ENCODE data around the gene ZDBF2. TPM values are rescaled to one million over a fixed set of nuclear protein-coding genes. Genes with fewer than 3 reads are reported as not detected.
"Not testable (repeated sequence)": the region's sequence is repeated elsewhere in the genome, so short reads cannot be mapped to it uniquely, and the experiment has no call there.

The ZDBF2 gene
- total RNA-seq, 2 experiments from 2014 or later, result 7.4 to 7.8 TPM

DNA sequence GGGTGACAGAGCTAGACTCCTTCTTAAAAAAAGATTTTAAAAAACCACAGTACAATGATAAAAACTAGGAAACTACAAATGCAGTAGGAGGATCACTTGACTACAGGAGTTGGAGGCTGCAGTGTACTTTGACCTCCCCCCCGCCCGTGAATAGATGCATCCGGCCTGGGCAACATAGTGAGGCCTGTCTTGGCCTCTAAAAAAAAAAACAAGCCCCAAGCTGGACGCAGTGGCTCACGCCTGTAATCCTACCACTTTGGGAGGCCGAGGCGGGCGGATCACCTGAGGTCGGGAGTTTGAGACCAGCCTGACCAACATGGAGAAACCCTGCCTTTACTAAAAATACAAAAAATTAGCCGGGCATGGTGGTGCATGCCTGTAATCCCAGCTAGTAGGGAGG is 25.1 kb downstream of the ZDBF2 start:
- DNase-seq; POLR2A ChIA-PET; H3K4me3 Mint-ChIP-seq; H3K27ac Mint-ChIP-seq; CTCF ChIA-PET; H3K9me3 Mint-ChIP-seq; H3K27me3 Mint-ChIP-seq; intact Hi-C loops (cut with micrococcal nuclease); H3K4me1 Mint-ChIP-seq (ENCODE audit: low read depth): not testable (repeated sequence)
- H3K36me3 Mint-ChIP-seq, result peaks cover 16% of the 10 kb centered on the region

DNA sequence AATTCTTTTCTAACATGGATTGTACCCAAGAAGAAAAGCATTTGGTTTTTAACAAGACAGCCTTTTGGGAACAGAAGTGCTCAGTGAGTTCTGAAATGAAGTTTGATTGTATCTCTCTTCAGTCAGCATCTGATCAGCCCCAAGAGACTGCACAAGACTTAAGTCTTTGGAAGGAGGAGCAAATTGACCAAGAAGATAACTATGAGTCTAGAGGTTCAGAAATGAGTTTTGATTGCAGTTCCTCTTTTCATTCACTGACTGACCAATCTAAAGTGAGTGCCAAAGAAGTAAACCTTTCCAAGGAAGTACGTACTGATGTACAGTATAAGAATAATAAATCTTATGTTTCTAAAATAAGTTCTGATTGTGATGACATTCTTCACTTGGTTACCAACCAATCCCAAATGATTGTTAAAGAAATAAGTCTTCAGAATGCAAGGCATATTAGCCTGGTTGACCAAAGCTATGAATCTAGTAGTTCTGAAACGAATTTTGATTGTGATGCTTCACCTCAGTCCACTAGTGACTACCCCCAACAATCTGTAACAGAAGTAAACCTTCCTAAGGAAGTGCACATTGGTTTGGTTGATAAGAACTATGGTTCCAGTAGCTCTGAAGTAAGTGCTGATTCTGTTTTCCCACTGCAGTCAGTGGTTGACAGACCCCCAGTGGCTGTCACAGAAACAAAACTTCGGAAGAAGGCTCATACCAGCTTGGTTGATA is 31.2 kb downstream of the ZDBF2 start:
- peaks cover 20% of the 10 kb centered on the region for H3K36me3 Mint-ChIP-seq
- ChIA-PET POLR2A (no interaction called here), CTCF (no interaction called here)
- no peak for DNase-seq
- H3K9me3 Mint-ChIP-seq, result peaks cover 5% of the 10 kb centered on the region
- intact Hi-C loops (cut with micrococcal nuclease), result no loop called here
- H3K4me3 Mint-ChIP-seq, result no peak overlapping the region
- no peaks in the 10 kb centered on the region for H3K4me1 Mint-ChIP-seq (ENCODE audit: low read depth)
- H3K27me3 Mint-ChIP-seq, result peaks cover 3% of the 10 kb centered on the region
- no peak overlapping the region for H3K27ac Mint-ChIP-seq

DNA sequence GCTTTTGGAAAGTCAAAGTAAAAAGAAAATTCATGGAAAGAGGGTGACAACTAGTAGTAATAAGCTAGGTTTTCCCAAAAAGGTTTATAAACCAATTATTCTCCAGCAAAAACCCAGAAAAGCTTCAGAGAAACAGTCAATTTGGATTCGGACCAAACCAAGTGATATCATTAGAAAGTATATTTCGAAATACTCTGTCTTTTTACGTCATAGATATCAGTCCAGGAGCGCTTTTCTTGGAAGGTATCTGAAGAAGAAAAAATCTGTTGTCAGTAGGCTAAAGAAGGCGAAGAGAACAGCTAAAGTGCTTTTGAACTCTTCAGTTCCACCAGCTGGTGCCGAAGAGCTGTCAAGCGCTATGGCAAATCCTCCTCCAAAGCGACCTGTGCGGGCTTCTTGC is 36.6 kb downstream of the ZDBF2 start:
- Mint-ChIP-seq H3K4me3 (no peak overlapping the region), H3K36me3 (peaks cover 7% of the 10 kb centered on the region)

DNA sequence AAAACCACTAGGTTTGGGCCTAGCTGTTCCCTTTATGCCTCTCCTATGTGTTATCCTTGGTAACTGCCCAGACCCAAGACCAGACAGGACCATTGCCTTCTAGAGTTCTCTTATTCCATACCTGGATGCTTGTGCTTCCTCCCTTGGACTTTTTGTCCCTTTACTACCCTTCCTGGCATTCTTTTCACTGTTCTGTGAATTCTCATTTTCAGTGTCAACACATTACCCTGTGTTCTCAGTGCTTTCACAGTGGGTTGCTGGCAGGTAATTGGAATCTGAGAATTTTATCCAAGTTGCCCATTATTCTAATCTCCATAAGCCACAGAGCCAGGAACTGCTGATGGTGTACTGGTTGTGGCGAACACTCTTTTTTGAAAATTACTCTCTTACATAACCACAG is 41.7 kb downstream of the ZDBF2 start:
- POLR2A ChIA-PET, result no interaction called here
- Mint-ChIP-seq H3K27me3 (no peaks in the 10 kb centered on the region), H3K4me3 (no peak overlapping the region), H3K9me3 (peaks cover 8% of the 10 kb centered on the region), H3K4me1 (ENCODE audit: low read depth) (no peaks in the 10 kb centered on the region), H3K27ac (no peak overlapping the region), H3K36me3 (peaks cover 1% of the 10 kb centered on the region)
- intact Hi-C loops (cut with micrococcal nuclease), result no loop called here
- CTCF ChIA-PET, result no interaction called here
- DNase-seq, result no peak

More for the DNA sequence above, 36.6 kb downstream of the ZDBF2 start:
- intact Hi-C loops (cut with micrococcal nuclease), result no loop called here
- H3K27me3 Mint-ChIP-seq, result peaks cover 2% of the 10 kb centered on the region
- ChIA-PET CTCF (no interaction called here), POLR2A (no interaction called here)
- no peaks in the 10 kb centered on the region for H3K4me1 Mint-ChIP-seq (ENCODE audit: low read depth)
- H3K9me3 Mint-ChIP-seq, result peaks cover 5% of the 10 kb centered on the region
- H3K27ac Mint-ChIP-seq, result no peak overlapping the region
- DNase-seq, result no peak

DNA sequence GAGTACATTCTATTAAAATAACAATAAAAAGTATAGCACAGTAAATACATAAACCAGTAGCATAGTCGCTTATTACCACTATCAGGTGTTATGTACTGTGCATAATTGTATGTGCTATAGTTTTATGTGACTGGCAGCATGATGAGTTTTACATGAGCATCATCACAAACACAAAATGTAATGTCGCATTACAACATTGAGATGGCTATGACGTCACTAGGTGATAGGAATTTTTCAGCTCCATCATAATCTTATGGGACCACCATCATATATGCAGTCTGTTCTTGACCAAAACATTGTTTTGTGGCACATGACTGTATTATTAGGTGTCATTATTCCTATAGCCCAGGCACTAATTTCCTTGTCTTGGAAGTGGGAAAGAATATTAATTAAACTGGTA is 48.6 kb downstream of the ZDBF2 start:
- no peak overlapping the region for H3K27ac Mint-ChIP-seq
- intact Hi-C loops (cut with micrococcal nuclease), result no loop called here
- H3K9me3 Mint-ChIP-seq, result peaks cover 10% of the 10 kb centered on the region
- H3K27me3 Mint-ChIP-seq, result no peaks in the 10 kb centered on the region
- no peaks in the 10 kb centered on the region for H3K36me3 Mint-ChIP-seq
- POLR2A ChIA-PET, result no interaction called here
- no peak overlapping the region for H3K4me3 Mint-ChIP-seq
- no peaks in the 10 kb centered on the region for H3K4me1 Mint-ChIP-seq (ENCODE audit: low read depth)
- DNase-seq, result no peak
- CTCF ChIA-PET, result no interaction called here

DNA sequence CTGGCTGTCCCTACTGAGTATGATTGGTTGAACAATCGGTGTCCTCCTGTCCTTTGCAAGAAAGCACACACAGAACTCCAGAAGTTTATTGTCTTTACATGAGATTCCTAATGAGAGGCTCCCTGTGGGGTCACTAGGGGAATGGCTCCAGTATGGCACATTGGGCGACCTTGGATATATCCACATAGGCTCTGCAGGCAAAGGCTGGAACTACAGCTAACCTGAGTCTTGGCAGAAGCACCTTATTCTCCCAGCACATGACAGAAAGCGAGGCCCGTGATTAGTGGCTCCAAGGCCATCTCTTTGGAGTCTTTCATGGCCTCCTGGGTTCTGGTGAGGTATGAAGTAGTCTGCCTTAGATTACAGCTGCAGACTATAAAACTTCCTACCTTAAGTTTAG is 49.0 kb downstream of the ZDBF2 start:
- ChIA-PET CTCF (no interaction called here), POLR2A (no interaction called here)
- no peaks in the 10 kb centered on the region for H3K36me3 Mint-ChIP-seq
- no peak overlapping the region for H3K27ac Mint-ChIP-seq
- intact Hi-C loops (cut with micrococcal nuclease), result no loop called here
- no peaks in the 10 kb centered on the region for H3K27me3 Mint-ChIP-seq
- peaks cover 9% of the 10 kb centered on the region for H3K9me3 Mint-ChIP-seq
- no peak overlapping the region for H3K4me3 Mint-ChIP-seq
- H3K4me1 Mint-ChIP-seq (ENCODE audit: low read depth), result no peaks in the 10 kb centered on the region
- DNase-seq, result no peak

DNA sequence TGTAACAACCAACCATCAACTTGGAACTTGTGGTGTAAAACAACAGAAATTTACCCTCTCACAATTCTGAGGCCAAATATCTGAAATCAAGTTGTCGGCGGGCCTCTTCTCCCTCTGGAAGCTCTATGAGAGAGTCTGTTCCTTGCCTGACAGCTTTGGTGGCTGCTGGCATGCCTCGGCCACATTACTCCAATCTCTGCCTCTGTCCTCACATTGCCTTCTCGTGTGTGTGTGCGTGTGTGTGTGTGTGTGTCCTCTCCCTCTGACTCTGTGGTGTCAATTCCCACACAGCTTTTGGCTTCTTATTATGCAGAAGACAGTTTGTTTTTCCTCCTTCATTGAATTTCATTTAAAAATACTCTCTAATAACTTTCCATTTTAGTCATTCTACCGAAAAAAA is 50.4 kb downstream of the ZDBF2 start:
- POLR2A ChIA-PET, result no interaction called here
- Mint-ChIP-seq H3K4me3 (no peak overlapping the region), H3K27me3 (peaks cover 3% of the 10 kb centered on the region), H3K36me3 (no peaks in the 10 kb centered on the region), H3K4me1 (ENCODE audit: low read depth) (no peaks in the 10 kb centered on the region), H3K27ac (no peak overlapping the region), H3K9me3 (peaks cover 2% of the 10 kb centered on the region)
- CTCF ChIA-PET, result no interaction called here
- no peak for DNase-seq
- intact Hi-C loops (cut with micrococcal nuclease), result no loop called here

DNA sequence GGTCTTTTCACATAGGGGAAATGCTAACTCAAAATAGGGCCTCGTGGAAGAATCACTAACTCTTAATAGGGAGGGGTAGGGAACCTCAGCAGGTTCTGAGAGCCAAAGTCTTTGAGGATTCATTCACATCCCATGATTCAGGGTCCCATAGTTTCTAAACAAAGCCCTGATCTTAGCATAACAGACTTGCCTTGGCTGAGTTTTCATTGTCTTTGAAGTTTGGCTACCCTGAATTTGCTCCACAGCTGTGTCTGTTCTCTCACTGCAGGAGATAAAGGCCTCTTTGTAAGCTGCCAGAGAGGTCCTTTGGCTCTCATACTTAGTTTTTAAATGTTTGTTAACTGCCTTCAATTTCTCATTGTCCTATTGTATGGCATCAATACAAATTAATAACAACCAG is 54.5 kb downstream of the ZDBF2 start:
- CTCF ChIA-PET, result no interaction called here

DNA sequence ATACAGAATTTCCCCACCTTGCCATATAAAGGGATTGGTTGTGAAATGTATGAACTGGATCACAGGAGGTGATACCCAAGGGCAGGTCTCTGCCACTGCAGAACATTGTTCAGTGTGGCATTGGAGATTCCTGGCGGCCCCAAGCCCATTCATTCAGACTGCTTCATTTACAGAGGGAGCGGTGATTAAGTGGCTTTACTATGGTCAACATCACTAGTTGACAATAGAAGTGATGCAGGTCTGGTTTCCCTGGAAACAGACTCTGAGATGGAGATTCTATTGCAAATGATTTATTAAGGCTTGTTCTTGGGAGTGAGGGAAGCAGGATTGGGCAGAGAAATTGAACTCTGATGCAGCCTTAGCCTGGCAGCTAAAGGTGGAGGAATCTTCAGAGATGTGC is 62.4 kb downstream of the ZDBF2 start:
- no peaks in the 10 kb centered on the region for H3K36me3 Mint-ChIP-seq
- H3K27me3 Mint-ChIP-seq, result peaks cover 4% of the 10 kb centered on the region
- no peak overlapping the region for H3K27ac Mint-ChIP-seq
- no peaks in the 10 kb centered on the region for H3K4me1 Mint-ChIP-seq (ENCODE audit: low read depth)
- no peaks in the 10 kb centered on the region for H3K9me3 Mint-ChIP-seq
- CTCF ChIA-PET, result no interaction called here
- DNase-seq, result no peak
- POLR2A ChIA-PET, result no interaction called here
- intact Hi-C loops (cut with micrococcal nuclease), result no loop called here
- no peak overlapping the region for H3K4me3 Mint-ChIP-seq

More for the DNA sequence above, 54.5 kb downstream of the ZDBF2 start:
- no peak for DNase-seq
- no peak overlapping the region for H3K4me3 Mint-ChIP-seq
- no peaks in the 10 kb centered on the region for H3K4me1 Mint-ChIP-seq (ENCODE audit: low read depth)
- POLR2A ChIA-PET, result no interaction called here
- peaks cover 5% of the 10 kb centered on the region for H3K27me3 Mint-ChIP-seq
- H3K27ac Mint-ChIP-seq, result no peak overlapping the region
- intact Hi-C loops (cut with micrococcal nuclease), result no loop called here
- no peaks in the 10 kb centered on the region for H3K9me3 Mint-ChIP-seq
- no peaks in the 10 kb centered on the region for H3K36me3 Mint-ChIP-seq

DNA sequence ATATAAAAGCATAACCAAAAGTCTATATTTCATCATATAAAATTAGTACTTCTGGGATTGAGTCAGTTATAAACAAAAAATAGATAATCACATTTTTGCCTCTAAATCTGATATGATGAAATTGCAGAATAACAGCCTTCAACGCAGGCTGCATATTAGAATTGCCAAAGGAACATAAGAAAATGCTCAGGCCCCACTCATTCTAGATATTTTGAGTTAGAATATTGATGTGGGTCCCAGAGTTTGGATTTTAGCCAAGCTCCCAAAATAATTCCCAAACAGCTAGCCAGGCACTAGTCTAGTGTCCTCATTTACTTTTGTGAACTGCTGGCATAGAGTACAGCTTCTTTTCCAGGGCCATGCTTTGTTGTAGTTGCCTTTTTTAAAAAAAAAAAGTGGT is 63.5 kb downstream of the ZDBF2 start:
- H3K36me3 Mint-ChIP-seq, result no peaks in the 10 kb centered on the region
- CTCF ChIA-PET, result no interaction called here
- H3K4me1 Mint-ChIP-seq (ENCODE audit: low read depth), result no peaks in the 10 kb centered on the region
- no peaks in the 10 kb centered on the region for H3K9me3 Mint-ChIP-seq
- H3K4me3 Mint-ChIP-seq, result no peak overlapping the region
- intact Hi-C loops (cut with micrococcal nuclease), result no loop called here
- peaks cover 4% of the 10 kb centered on the region for H3K27me3 Mint-ChIP-seq
- POLR2A ChIA-PET, result no interaction called here
- H3K27ac Mint-ChIP-seq, result no peak overlapping the region
- DNase-seq, result no peak

DNA sequence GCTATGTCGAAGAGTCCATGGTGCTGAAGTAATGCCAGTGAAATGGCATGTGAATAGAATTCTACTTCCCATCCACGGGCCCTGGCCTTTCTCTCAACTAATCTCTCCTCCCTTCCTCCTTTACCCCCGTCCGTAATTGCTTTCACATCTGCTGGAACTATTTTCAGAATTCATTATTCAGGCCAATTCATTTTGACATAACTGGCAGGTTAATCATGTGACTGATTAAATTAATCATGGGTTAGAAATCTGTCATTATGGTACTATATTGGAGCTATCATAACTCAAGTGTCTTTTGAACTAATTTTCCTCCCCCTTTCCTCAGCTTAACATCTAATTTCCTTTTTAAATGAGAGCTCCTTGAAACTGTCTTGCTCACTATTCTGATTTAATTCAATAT is 66.9 kb downstream of the ZDBF2 start:
- Mint-ChIP-seq H3K36me3 (no peaks in the 10 kb centered on the region), H3K4me3 (no peak overlapping the region), H3K9me3 (no peaks in the 10 kb centered on the region), H3K27ac (no peak overlapping the region), H3K4me1 (ENCODE audit: low read depth) (no peaks in the 10 kb centered on the region), H3K27me3 (peaks cover 4% of the 10 kb centered on the region)
- CTCF ChIA-PET, result no interaction called here
- intact Hi-C loops (cut with micrococcal nuclease), result no loop called here
- POLR2A ChIA-PET, result no interaction called here
- DNase-seq, result no peak

DNA sequence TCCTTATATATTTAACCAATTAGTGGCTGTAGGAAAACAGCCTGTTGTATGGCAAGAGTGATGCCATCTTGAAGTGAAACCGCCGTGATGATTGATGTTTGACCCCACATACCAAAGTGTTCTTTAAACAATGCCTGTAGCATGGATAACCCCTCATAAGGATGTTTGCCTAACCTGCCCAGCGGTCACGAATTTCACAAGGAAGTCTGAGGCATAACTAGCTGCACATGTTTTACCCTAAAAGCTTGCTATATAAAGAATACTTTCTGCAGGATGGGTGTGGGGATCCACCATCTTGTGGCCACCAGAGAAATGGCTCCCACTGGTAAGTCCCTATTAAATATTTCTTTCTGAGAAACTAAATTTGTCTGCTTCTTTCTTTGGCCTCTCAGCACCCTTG is 68.7 kb downstream of the ZDBF2 start:
- intact Hi-C loops (cut with micrococcal nuclease), result no loop called here
- Mint-ChIP-seq H3K27ac (no peak overlapping the region), H3K4me3 (no peak overlapping the region), H3K36me3 (no peaks in the 10 kb centered on the region), H3K9me3 (no peaks in the 10 kb centered on the region), H3K4me1 (ENCODE audit: low read depth) (no peaks in the 10 kb centered on the region), H3K27me3 (peaks cover 2% of the 10 kb centered on the region)
- no peak for DNase-seq
- ChIA-PET POLR2A (no interaction called here), CTCF (no interaction called here)

DNA sequence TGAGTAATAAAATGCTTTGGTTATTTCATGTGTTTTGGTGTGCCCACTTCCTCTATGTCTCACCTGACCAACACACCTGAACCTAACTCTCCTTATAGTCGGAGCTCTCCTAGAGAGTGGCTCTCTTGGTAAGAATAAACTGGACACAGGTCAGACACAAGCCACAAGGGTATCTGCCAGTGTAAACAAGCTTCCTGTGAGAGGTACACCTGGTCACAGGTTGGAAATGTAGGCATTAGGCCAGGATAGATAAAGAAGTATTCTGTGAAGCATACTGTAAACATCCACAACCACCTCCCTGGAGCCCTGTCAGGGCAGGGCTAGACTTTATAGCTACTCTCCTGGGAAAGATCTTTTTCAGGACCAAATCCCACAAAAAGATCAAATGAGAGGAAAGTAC is 69.4 kb downstream of the ZDBF2 start:
- no peaks in the 10 kb centered on the region for H3K9me3 Mint-ChIP-seq
- H3K27ac Mint-ChIP-seq, result no peak overlapping the region
- intact Hi-C loops (cut with micrococcal nuclease), result no loop called here
- CTCF ChIA-PET, result no interaction called here
- no peak overlapping the region for H3K4me3 Mint-ChIP-seq
- no peaks in the 10 kb centered on the region for H3K4me1 Mint-ChIP-seq (ENCODE audit: low read depth)
- no peaks in the 10 kb centered on the region for H3K36me3 Mint-ChIP-seq
- DNase-seq, result no peak
- H3K27me3 Mint-ChIP-seq, result peaks cover 2% of the 10 kb centered on the region
- POLR2A ChIA-PET, result no interaction called here

DNA sequence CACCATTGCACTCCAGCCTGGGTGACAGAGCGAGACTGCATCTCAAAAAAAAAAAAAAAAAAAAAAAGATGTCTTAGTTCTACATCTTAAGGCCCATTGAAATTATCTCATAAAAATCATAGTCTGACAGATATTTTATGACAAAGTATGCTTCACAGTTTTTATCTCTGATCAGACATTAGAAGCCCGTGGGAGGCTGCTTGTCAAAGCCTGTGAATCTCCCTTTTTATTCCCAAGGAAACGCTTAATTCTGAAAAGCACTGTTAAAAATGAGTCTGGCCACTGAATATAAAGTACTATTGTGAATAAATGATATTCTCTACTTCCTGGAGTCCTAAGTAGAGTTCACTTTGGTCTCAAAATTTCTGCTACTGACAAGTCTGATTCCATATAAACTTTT is 71.1 kb downstream of the ZDBF2 start:
- Mint-ChIP-seq H3K4me1 (ENCODE audit: low read depth) (no peaks in the 10 kb centered on the region), H3K27ac (no peak overlapping the region), H3K4me3 (no peak overlapping the region), H3K27me3 (peaks cover 2% of the 10 kb centered on the region), H3K9me3 (peaks cover 6% of the 10 kb centered on the region), H3K36me3 (no peaks in the 10 kb centered on the region)
- CTCF ChIA-PET, result no interaction called here
- intact Hi-C loops (cut with micrococcal nuclease), result no loop called here
- POLR2A ChIA-PET, result no interaction called here
- DNase-seq, result no peak

All from activated CD4-positive, alpha-beta memory T cell treated with anti-CD3 and anti-CD28 coated beads for 36 hours (primary cell).